HG03135 (cell line): ENCODE results near the gene NDST4.
"Not testable (repeated sequence)": the region's sequence is repeated elsewhere in the genome, so short reads cannot be mapped to it uniquely, and the experiment has no call there.

ENCODE experiments used
- ATAC-seq: cut with Tn5 transposase; IDR thresholded peaks from one replicate; pipeline ENCODE4 v1.9.1; 2021; ENCODE audit warnings: mild to moderate bottlenecking, moderate library complexity; ENCODE audit not compliant: unreplicated experiment

The NDST4 gene

GRCh38 chr4:115058533-115058932, 54.9 kb downstream of the NDST4 start:
- no peak for ATAC-seq

DNA sequence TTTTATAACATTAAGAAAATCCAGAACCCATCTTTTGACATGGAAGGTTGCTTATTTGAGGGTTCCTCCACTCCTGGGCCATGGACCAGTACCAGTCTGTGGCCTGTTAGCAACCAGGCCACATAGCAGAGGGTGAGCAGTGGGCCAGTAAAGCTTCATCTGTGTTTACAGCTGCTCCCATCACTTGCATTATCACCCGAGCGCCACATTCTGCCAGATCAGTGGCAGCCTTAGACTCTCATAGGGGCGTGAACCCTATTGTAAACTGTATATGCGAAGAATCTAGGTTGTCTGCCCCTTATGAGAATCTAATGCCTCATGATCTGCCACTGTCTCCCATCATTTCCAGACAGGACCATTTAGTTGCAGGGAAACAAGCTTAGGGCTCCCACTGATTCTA, 58.6 kb downstream of the NDST4 start:
- no peak for ATAC-seq

DNA sequence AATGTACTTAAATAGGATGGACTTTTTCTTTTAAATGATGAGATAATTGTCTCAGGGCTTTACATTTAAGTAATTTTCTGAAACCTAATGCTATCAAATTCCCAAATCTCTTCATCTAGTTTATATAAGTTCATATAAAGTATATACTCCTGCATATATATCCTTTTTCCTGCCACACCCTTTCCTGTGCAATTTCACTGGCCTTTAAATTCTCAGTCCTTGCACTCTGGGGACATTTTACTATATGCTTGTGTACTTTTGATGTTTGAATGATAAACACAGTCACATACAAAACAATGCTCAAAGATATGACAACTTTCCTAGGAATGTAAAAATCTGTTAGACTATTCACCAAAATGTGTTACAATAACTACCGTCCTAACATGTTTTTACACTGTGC, 60.1 kb downstream of the NDST4 start:
- ATAC-seq, result no peak

- ATAC-seq, result no peak
Observed at GRCh38 chr4:115042496-115042895, 70.9 kb downstream of the NDST4 start.

DNA sequence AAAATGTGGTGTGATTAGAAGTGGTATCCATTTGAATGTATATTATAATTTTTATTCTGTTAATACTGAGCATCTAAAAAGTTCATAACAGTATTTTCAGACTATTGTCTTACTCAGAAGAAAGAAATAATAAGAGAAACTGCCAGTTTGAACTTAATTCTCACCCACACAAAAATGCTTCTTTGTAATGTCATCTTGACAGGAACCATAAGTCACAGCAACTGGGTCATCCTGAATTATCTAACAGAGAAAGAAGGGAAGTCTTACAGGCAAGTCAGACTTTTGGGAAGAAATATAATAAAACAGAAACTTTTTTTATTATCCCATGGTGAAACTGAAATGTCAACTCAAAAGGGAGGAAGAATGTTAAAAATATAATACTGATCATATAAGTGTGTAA, 83.1 kb downstream of the NDST4 start:
- no peak for ATAC-seq

- ATAC-seq, result no peak
Observed at GRCh38 chr4:115028682-115029410, 84.6 kb downstream of the NDST4 start.

- ATAC-seq, result no peak
Observed at GRCh38 chr4:114999880-115000279, 113.5 kb downstream of the NDST4 start.

DNA sequence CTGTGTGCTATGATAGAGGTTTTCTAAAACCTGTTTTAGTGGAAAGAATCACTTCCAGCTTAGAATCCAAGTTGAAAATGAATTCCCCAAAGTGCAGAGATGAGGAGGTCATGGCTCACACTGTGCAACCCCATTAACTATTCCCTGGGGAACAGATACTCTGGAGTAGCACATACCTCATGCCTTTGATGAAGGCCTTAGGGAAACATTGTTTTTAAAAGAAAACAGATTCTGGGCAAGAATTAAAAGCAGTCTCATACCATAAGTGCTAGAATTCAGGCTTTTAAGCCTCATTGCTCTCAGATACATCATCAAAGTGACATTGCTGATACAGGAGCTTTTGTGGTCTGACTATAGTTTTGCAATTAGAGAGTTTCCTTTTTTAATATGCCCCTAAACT, 115.1 kb downstream of the NDST4 start:
- no peak for ATAC-seq

DNA sequence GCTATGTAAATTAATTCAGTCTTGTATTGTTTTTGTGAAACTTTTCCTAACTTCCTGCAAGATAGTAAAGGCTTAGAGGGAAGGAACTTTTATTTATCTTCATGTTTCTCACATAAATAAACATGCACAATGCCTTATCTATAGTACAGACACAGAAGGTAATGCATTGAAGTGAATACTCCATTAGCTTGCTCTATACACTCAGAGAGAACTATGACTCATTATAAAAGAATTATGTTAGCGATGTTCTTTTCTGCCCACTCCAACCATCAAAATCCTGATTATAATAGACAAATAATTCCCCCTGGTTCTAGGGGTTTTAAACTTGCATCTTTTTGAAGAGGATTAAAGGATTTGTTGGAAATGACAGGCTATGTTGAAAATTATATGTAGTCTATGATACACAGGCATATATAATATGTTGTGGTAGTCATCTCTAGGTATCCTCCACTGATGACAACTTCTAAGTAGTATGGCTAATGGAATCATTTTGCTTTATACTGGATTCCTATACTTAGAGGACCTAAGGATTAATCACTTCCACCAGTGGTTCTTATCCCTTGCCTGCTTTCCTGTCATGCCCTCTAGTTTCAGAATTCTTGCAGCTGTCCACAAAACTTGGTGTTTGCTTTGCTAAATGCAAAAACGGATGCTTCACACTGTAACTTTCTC, 115.7 kb downstream of the NDST4 start:
- ATAC-seq, result no peak

GRCh38 chr4:114986133-114986532, 127.3 kb downstream of the NDST4 start:
- ATAC-seq, result no peak

DNA sequence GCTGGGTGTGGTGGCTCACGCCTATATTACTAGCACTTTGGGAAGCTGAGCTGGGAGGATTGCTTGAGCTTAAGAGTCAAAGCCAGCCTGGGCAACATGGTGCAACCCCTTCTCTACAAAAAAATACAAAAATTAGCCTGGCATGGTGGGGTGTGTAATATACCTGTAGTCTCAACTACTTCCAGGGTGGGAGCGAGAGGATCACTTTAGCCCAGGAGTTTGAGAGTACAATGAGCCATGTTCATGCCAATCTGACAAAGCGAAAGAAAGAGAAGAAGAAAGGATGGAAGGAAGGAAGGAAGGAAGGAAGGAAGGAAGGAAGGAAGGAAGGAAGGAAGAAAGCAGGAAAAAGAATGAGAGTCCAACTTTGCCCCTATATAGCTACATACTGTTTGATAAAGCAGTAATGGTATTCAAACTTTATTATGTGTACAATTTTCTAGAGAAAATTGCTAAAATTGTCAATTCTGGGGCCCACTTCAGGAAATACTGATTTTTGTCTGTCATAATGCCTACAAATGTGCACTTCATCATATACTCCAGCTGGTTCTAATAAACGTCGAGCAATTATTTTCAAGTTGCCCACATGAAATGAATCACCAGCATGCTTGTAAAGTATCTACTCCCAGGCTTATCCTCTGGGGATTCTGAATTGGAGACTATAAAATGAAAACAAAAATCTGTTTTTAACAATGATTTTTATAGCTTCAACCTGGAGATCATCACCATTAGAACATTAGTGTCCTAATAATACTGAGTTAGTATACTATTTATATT, 132.3 kb downstream of the NDST4 start:
- no peak for ATAC-seq

DNA sequence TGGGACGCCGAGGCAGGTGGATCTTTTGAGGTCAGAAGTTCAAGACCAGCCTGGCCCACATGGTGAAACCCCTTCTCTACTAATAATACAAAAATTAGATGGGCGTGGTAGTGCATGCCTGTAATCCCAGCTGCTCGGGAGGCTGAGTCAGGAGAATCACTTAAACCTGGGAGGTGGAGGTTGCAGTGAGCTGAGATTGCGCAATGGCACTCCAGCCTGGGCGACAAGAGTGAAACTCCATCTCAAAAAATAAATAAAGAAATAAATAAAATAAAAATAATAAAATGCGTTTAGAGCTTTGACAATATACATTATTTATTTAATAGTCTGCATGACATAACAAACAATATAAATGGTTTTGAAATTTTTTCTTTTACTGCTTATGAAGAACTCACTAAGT, 133.0 kb downstream of the NDST4 start:
- not testable (repeated sequence) for ATAC-seq

DNA sequence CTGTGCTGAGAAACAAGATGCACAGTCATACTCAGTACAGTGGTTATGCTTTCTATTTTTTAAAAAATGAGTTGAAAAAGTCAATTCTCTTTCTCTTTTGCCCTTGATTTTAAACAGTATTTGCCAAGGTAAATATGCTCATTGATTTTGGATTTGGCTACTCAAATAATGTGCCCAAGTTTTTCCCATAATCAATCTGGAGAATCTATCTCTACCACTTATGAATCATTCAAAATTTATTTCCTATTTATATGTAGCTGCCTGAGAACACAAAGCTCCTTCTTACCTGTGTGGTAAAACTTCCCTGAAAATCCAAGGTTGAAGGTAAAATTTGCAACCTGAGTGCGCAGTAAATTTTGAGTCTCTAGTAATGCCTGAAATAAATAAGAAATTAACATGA, 136.5 kb downstream of the NDST4 start:
- ATAC-seq, result no peak

GRCh38 chr4:114964026-114964425, 149.4 kb downstream of the NDST4 start:
- no peak for ATAC-seq

DNA sequence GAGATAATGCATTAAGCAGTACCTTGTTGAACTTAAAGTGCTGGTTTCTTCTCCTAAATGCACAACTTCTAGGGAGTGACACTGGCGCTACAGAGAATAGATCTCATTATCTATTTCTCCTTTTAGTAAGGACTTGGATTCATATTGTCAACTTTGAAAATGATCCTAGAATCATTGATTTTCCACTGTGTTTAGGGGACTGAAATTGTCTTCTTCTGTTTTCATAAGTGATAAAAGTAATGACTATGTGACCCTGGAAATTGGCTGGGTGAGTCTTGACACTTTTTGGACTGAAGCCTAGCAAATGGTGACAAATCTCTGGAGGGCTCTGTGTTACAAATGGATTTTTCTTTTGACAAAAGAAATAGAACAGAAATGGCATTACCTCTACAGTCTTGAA, 167.8 kb downstream of the NDST4 start:
- no peak for ATAC-seq

DNA sequence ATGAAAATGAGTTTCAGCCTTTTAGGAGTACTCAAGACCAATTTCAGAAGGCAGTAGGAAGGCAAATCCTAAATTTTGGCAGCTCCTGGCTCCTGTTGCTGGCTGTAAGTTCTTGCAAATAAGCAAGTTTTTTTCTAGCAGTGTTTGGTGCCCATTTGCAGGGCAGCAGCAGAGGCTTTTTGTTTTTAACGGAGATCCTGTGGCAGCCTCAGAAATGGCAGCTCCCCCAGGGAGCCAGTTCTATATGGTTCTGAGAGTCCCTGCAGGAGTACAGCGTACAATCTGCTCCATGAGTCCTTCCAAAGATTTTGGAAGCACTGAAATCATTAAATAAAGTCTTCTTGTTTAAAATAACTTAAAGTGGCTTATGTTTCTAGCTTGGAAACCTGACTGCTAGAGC, 171.9 kb downstream of the NDST4 start:
- no peak for ATAC-seq

- ATAC-seq, result no peak
Observed at GRCh38 chr4:114927881-114928280, 185.5 kb downstream of the NDST4 start.

- ATAC-seq, result no peak
Observed at GRCh38 chr4:114926583-114926982, 186.8 kb downstream of the NDST4 start.

DNA sequence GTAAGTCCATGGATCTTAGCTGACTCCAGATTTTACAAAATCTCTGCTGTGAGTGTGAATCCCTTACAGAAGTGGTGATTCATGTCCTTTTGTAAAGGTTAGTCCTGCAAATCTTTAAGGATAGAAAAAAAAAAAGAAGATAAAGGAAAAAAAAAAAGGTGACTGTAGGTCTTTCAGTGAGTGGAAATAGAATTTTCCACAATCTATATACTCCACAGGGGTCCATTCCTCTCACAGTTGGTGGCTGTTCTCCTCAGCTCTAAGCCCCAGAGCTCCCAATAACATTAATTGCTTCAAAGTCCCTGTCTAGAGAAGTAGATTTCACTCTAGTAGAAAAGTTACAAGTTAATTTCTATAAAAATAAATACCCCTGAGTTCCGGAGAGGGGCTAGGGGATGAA, 189.1 kb downstream of the NDST4 start:
- ATAC-seq, result no peak

DNA sequence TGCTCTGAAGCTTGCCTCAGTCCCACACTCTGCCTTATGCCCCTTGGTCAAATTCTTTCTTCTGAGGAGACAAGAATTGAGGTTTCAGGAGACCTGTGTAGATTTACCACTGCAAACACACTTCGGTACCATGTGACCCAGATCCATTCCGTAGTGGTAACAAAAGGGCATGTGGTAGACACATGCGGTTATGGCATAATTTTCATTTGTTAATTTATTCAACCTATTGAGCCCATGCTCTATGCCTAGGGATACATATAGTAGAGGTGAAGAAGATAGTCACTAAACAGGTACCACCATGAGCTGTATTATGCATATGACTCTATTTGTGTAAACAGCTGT, 190.9 kb downstream of the NDST4 start:
- no peak for ATAC-seq

GRCh38 chr4:114921790-114922591, 191.4 kb downstream of the NDST4 start:
- no peak for ATAC-seq
